GM19463 (cell line): Measurements from ENCODE around the gene CYB561D2.

Experiments used
- ATAC-seq: cut with Tn5 transposase; IDR thresholded peaks from one replicate; pipeline ENCODE4 v1.9.1; 2021; ENCODE audit warnings: mild to moderate bottlenecking, moderate library complexity; ENCODE audit not compliant: unreplicated experiment

Gene CYB561D2

DNA sequence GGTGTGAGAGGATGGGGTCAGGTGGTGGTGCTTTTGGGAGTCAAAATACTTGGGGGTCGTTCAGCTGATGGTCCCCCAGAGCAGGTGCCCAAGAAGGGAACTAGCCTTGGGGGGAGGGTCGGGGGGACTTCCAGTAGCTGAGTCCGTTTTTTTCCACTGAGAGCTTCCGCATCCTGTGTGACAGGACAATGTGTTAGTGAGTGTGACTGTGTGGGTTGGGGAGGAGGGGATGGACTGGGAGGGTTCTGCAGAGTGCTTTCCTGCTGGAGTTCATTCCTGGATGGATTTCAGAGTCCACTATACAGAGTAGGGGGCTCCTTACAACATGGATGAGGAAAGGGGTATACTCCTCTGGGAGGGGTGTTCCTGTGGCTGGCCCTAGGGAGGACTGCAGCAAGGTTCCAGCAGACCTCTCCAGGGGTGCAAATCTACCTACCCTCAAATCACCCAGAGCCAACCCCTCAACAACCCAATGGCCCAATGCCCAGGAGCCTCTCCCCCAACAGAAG, 27.5 kb upstream of the CYB561D2 start:
- no peak for ATAC-seq

DNA sequence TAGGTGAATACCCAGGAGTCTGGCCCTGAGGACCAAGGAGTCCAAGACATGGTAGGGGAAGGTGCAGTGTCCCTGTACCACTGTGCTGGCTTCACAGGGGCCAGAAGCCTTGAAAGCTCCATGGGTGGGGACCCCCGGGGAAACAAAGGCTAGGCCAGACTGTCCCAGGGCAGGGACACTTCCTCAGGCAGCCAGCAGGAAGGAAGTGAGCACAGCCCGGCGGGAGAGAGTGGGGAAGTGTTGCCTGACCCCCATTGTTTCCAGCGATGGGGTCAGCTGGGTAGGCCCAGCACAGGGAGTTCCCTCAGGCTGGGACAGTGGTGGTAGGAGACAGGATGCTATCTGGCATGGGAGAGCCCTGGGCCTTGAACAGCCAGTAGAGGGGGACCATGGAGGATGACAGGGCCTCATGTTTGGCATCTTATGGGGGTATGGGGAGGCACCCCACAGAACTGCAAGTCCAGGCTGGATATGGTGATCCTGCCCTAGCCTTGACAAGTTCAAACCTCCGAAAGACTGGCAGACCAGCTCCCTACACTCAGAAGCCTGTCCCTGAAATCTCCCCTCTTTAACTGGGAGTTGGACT, 27.0 kb upstream of the CYB561D2 start:
- ATAC-seq = no peak

DNA sequence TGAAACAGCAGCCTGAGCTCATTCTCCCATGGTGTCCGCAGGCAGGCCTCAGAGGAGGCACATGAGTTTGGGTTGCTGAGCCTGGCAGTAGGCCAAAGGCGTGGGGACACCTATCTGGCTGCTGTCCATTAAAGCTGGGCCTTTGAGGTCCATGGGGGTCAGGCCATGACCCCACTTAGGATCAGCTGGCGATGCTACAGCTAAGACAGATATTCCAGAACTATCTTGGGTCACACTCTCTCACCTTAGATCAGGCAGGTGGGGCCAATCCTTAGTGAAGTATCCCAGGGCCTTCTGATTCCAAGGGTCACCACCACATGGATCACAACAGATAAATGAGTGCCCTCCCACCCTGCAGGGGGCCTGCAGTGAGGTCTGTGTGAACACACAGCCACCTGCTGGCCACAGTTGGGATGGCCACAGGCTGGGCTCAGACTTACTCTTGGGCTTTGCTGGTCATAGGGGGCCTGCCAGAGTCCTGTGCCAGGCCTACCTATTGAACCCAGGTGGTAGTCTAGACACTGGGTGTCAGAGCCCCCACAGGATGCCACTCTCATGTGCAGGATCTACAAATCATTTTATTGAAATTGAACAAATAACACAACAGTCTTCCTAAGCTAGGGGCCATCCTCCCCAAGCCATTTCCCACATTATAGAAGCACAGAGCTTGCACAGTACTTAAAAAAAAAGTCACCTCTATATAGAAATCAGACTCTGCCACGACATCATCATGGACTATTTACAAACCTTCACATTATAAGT, 26.1 kb upstream of the CYB561D2 start:
- no peak for ATAC-seq

DNA sequence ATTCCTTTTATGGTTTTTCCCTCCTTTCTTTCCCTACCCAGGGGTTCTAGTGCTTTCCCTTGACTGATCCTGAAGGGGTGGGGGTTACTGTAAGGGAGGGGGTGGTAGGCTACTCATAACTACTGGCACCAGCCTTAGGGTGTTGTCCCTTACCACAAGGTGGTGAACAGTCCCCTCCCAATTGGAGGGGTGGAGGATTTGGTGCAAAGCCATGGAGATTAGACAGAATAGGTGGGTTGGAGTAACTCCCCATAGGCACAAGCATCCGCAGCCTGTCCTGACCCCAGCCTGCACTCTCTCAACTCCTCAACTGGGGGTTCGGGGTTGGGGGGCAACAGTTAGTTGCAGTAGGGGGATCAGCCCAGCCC, 25.6 kb upstream of the CYB561D2 start:
- ATAC-seq = no peak

DNA sequence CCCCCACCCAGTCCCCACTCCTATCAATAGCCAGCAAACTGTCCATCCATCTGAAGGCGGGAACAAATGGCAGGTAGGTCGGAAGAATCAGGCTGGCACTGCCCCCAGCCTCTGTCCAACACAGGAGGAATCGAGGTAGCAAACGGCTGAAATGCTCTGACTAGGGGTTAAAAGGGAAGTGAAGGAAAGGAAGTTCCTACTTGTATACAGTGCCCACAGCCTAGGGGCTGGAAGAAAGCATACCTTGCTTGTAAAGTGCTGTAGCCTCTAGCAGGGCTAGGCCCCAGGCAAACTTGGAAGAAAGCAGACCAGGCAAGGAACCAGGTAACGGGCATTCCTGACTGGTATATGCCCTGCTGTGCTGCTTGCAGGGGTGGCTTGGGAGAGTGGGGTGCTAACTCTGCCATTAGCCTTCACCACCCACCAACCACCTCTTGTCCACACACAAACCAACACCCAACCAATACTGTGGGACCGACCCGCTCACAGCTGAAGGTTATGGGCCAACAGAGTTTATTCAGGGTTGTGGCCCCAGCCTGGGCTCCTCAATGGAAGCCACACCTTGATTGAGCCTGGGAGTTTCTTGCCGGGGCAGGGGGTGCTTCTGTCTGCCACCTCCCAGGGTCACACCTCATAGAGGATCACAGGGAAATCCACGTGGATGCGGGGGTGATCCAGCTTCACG, 25.0 kb upstream of the CYB561D2 start:
- ATAC-seq = no peak

DNA sequence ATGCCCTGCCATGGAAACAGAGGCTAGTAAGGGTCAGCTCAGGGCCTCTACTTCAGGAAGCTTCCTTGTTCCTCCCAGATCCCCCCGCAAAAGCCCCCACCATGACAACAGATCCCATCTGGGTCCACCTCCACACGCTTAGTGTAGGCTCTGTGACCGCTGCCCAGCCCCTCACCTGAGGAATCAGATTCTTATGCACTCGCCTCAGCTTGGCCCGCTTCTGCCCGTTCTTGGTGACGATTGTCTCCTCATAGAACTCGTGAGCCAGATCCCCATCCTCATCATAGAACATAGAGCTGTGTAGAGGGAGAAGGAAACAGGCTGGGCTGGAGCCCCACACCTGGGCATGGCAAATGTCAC, 24.5 kb upstream of the CYB561D2 start:
- ATAC-seq = no peak

DNA sequence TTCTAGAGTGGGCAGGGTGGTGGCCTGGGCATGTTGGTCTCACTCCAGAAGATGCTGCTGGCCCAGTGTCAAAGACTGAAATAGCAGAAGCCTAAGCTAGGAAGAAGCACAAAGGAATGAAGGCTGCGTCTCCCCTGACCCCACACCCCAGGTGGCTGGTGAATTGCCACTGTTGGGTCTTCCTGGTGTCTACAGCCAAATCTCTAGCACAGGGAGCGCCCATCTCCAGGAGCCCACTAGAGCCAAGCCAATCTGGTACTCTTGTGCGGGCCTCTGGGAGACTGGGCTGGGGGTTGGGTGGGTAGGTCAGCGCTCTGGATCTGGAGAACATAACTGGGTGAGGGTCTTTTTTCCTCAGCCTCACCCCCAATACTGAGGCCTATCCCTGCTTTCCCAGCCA, 23.5 kb upstream of the CYB561D2 start:
- no peak for ATAC-seq

DNA sequence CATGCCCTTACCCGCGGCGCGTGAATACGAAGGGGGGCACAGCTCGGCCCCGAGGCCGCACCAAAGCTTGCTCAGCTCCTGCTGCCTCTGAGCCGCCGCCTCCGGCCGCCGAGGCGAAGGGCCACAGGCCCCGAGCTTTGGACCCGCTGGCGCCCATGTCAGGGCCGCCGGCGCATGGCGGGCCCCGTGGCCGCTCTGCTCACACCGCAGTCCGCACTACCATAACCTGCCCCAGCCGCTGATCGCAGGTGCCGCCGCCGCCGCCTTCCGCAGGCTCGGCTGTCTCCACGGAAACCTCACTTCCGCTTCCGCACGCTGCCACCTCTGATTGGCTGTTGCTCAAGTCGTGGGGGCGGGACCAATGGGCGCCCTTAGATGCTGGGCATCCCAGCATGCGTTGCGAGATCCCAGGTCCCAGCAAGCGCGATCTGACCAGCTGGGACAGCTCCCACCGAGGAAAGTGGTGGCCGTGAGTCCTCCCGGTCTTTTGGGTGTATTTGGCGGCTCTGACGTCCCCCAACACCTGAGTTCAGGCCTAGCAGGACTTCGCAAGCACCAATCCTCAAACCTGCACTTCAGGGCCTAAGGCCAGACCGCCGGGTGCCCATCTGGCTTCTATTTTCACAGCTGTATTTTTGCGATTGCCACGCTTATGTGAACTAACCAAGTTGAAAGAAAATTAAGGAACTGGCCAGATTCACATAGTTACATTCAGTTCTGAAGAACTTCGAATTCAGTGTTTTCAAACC, 22.5 kb upstream of the CYB561D2 start, which contains the start of gene TUSC2:
TSS of gene TUSC2 (minus strand) at position 281 of the 749 bp plus-strand sequence. CDS start at position 157, 124 bp downstream.
- ATAC-seq = peak; percentile 97

DNA sequence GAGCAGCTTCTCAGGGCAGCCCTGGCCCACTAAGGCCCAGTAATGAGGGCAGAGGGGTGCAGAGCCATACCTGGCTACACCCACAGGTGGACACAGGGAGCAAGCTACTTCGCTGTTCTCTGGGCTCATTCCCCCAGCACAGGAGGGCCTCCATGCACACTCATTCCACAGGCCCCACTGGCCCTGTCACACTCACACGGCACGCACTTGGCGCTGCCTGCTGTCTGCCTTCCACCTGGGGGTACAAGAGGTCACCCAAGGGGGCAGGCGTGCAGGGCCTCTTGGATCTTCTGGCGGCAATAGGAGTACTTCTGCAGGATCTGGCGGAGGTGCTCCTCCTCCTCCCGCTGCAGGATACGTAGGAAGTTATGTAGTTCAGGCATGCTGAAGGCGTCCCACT, 20.3 kb upstream of the CYB561D2 start:
- no peak for ATAC-seq

DNA sequence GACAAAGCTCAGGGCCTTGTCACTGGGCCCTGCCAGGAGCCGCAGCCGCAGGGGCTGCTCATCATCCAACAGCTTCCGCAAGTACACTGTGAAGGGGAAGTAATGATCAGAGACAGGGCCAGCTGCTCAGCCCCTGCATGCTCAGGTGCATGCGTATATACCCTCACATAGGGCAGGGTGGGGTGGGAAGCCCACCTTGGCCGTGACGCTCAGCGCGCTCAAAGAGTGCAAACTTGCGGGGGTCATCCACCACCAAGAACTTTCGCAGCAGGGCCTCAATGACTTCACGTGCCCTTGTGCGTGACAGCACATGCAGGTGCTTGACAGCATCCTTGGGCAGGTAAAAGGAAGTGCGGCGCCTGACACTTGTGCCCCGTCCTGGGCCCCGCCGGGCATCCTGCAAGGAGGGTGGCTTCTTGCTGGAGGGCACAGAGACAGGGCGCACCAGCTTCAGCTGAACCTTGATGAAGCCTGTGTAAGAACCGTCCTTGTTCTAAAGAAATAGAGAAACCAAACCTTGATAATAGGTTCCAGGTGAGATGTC, 19.2 kb upstream of the CYB561D2 start:
- no peak for ATAC-seq

DNA sequence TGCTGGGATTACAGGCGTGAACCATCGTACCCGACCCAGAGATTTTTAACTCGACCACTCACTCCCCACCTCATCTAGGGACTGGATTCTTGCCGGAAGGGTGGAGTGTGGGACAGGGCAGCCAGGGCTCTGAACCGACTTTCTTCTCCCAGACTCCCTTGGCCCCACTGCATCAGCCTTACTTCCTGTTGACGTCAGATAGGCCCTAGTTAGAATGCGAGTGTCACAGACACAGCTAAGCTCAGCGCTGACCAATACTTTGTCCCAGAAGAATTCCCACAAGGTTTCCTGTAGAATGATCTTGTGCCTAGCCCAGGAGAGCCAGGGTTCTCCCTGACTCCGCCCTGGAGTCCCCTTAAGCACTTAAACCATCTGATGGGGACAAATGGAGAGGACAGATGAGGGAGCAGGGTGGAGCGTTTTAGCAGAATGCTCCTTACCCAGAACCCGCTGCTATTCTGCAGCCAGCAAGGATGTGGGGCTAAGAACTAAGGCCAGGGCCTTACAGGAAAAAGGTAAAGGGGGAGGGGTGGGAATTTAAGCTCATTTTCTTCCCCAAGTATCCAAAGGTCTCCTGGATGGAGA, 16.8 kb upstream of the CYB561D2 start:
- ATAC-seq = no peak

DNA sequence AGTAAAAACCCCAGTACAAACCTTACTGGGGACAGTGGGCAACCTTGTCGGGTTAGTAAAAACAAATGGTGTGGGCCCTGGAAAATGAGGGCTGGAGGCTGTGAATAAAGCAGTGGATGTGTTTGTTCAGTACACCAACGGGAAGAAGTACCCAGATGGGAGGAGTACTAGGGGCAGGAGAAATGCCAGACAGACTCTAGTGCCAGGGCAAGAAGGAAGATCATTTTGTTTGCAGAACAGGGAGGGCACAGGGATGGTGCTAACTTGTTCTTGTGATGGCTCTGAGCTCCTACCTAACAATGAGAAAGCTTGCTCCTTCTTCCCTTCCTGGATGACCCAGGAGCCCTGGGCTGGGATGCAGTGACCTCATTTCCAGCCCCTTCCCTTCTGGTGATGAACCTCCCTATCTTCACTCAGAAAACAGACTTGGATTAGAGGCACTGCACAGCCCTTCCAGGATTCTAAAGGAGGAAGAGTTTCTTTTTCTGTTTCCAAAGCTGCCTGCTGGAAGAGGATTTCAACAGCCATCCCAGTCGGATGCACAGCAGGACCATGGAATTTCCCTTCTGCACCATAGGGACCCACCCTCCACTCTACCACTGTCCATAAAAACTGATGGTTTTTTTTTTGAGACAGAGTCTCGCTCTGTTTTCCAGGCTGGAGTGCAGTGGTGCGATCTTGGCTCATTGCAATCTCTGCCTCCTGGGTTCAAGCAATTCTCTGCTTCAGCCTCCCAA, 16.2 kb upstream of the CYB561D2 start:
- no peak for ATAC-seq

DNA sequence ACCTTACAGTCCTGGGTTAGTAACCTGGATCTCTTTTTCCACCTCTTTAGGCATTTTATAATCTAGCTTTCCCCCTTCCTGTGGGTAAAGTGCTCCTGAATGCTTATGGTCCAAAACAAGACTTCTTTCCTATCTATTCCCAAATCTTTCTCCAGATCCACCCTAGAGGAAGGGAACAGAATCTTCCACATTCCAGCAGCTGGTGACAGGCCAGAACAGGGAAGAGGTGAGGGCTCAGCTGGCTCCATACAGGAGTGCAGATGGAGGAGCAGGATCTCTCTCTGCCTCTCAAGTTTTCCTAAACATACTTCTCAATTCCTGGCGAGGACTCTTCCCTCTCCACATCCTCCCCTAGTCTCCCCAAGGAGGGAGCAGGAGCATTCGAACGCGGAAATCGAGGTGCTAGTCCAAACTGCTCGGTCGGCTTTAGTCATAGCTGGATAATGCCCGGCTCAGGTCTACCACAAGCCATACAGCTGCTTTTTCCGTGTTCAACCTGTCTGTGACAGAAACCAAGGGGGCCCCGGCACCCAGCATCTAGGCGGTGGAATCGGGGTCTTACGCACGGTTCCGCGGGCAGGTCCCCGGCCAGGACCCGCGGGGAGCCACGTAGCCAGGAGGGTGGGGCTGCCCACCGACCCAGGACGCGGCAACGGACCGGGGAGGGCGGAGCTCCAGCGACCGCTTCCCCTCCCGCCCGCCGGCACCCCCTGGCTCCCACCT, 14.0 kb upstream of the CYB561D2 start:
- peak; percentile 21 for ATAC-seq

DNA sequence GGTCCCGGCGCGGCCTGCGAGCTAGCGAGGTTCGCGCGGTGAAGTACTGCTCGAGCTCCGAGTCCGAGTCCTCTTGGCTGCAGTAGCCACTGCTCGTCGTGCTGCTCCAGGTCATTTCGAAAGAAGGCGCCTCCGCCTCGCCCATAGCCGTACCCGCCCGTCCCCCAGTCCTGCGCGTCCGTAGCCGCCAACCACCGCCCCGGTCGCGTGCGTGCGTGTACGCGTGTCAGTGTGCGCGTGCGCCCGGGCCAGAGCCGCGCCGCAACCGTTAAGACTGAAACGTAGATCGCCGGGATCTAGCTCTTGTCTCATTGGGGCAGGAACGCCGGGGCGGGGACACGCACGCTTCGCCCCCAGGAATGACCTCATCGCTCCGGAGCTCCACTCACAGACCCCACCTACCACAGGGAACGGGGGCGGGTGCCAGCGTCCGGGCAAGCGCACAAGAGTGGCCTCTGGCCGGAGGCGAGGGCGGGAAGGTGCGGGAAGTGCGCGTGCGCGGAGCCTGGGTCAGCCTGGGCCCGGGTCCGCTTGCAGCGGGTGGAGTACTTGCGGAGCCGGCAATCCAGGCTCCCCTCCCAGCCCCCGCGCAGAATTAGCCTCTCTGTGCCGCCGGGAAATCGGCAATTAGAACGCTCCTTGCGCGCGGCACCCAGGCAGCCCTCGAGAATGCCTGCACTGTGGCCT, 13.3 kb upstream of the CYB561D2 start:
- peak; percentile 72 for ATAC-seq

DNA sequence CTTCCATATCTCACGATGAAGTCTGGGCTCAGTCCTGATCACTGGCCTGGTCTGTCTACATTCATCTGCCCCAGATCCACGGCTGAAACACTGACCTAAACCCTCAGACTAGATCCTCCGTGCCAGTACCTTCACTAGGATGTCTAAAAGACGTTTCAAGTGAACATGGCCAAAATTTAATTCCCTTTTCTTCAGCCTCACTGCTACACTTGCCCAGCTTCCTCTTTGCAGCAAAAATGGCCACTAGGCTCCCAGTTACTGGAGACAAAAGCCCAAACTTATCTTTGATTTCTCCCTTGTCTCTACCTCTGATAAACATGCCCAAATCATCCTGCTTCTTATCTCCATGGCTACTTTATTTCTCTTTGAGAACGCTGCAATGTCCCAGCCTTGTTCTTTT, 11.7 kb upstream of the CYB561D2 start:
- ATAC-seq = no peak

DNA sequence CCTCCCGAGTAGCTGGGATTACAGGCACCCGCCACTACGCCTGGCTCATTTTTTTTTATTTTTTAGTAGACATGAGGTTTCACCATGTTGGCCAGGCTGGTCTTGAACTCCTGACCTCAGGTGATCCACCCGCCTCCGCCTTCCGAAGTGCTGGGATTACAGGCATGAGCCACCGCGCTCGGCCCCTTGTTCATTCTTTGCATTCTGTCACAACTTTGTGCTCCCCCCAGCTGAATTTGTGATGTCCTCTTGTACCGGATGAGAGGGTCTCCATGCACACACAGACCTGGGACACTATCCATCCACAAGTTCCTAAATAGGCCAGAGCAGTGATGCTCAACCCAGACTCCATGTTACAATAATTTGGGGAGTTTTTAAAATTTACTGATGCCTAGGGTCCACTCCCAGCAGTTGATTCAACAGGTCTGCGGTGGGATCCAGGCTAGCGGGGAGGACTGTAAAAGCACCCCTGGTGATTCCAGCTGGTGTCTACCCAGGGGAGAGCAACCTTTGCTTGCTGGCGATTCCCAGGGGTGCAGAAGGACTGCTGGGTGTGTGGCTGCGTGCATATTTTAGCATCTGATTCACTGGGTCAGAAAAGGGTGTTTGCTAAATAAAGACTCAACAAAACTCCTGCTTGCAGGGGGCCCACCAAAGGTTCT, 11.0 kb upstream of the CYB561D2 start:
- ATAC-seq = no peak

DNA sequence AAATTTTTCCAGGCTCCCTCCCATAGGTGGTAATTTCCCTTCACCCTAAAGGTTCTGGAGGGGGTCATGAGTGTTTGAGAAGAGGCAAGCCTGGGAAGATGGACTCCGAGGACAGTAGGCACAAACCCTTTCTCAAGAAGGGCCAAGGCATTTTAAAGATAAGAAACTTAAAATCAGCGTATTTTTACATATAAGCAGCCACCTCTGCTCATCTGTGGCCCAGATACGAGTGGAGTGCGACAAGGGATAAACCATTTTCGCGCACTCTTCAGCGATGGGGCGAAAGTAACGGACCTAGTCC, 10.6 kb upstream of the CYB561D2 start:
- no peak for ATAC-seq
